MCF 10A (cell line): Measurements from ENCODE around the gene CLPX. TPM values are rescaled to one million over a fixed set of nuclear protein-coding genes. Genes with fewer than 3 reads are reported as not detected.
"Not testable (repeated sequence)": the region's sequence is repeated elsewhere in the genome, so short reads cannot be mapped to it uniquely, and the experiment has no call there.

Experiments used
- BruUV-seq: library from RNA; stranded (reverse); fragments of 400-500 nt; replicated peaks from 2 replicates; lab custom pipeline; 2021; lab: Mats Ljungman, UMichigan
- CTCF ChIA-PET: fragments of 300-600 bp; sonication (Branson Sonifier 250); formaldehyde crosslinking; extraction: SDS; loops from one replicate; lab custom pipeline; 2021; ENCODE audit warnings: antibody characterized with exemption, inconsistent platforms; lab: Yijun Ruan, JAX
- POLR2A ChIA-PET: fragments of 300-600, 350-650 bp; sonication (Branson Sonifier 250); formaldehyde crosslinking; extraction: SDS; loops from one replicate; lab custom pipeline; 2020; ENCODE audit warnings: antibody characterized with exemption, inconsistent platforms; lab: Yijun Ruan, JAX
- DNase-seq: peaks from one replicate; pipeline ENCODE4 v3.0.0-alpha.2; 2018; ENCODE audit not compliant: unreplicated experiment
- H3K27ac Mint-ChIP-seq: one replicate; pipeline ENCODE4 v1.8.0; 2022; ENCODE audit warnings: mild to moderate bottlenecking, low read depth, mixed read lengths; ENCODE audit not compliant: unreplicated experiment
- H3K27me3 Mint-ChIP-seq: one replicate; pipeline ENCODE4 v1.8.0; 2022; ENCODE audit warnings: mixed read lengths; ENCODE audit not compliant: insufficient read depth, unreplicated experiment
- H3K36me3 Mint-ChIP-seq: one replicate; pipeline ENCODE4 v1.8.0; 2022; ENCODE audit warnings: mild to moderate bottlenecking, moderate library complexity, mixed read lengths; ENCODE audit not compliant: insufficient read depth, unreplicated experiment
- H3K4me1 Mint-ChIP-seq: one replicate; pipeline ENCODE4 v1.8.0; 2022; ENCODE audit warnings: mixed read lengths; ENCODE audit not compliant: insufficient read depth, unreplicated experiment
- H3K4me3 Mint-ChIP-seq: one replicate; pipeline ENCODE4 v1.8.0; 2022; ENCODE audit warnings: mild to moderate bottlenecking, moderate library complexity, mixed read lengths; ENCODE audit not compliant: unreplicated experiment
- H3K9me3 Mint-ChIP-seq: one replicate; pipeline ENCODE4 v1.8.0; 2022; ENCODE audit warnings: mixed read lengths; ENCODE audit not compliant: unreplicated experiment
- CTCF ChIP-seq: fragments of 200-600 bp; IDR thresholded peaks from one replicate; pipeline ENCODE4 v1.8.0; 2022; ENCODE audit warnings: antibody characterized with exemption, mild to moderate bottlenecking; ENCODE audit not compliant: unreplicated experiment
- intact Hi-C: fragments of 100-400 bp; cut with micrococcal nuclease; formaldehyde crosslinking; loops from 2 replicates; pipeline ENCODE4 v1.14.1; 2022
- total RNA-seq: library from RNA; stranded (reverse); gene quantifications from 2 replicates; pipeline ENCODE4 v1.2.3, GENCODE V29; 2022

Gene CLPX
- total RNA-seq, 1 experiment from 2014 or later: 48.9 TPM

DNA sequence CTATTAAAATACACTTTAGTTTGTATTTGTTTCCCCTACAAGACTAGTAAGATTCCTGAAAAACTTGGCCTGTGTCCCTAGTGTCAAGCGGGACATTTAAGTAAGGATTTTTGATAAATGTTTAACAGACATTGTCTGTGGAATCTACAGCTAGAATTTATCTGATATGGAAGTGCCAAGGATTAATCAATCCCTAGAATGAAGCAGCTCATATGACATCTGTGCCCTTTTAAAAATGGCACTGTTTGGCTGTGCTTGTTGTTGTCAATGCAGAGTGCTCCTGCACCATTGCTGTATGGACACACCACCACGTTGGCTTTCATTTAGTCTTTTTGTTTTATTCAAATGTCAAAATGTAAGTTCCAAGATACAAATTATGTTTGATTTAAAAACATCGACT lies 37.2 kb downstream of the CLPX start:
- no peak overlapping the region for H3K27ac Mint-ChIP-seq
- no peak overlapping the region for H3K4me3 Mint-ChIP-seq
- intact Hi-C loops: no loop called here
- no peak for TF ChIP-seq CTCF
- POLR2A ChIA-PET: interaction anchor here (0.9 to 1.3 kb wide), 3 partner anchors 14 to 38 kb away, joined by 3 to 4 read pairs (median 3); partner anchors contain the start of genes CLPX and PDCD7
- no peak for DNase-seq
- peaks cover 61% of the 10 kb centered on the region for H3K36me3 Mint-ChIP-seq
- CTCF ChIA-PET: interaction anchor here (1.2 kb wide), 1 partner anchor 14 kb away, joined by 3 read pairs; the partner anchor contains the start of gene PDCD7
- H3K4me1 Mint-ChIP-seq: no peaks in the 10 kb centered on the region
- no peaks in the 10 kb centered on the region for H3K27me3 Mint-ChIP-seq
- H3K9me3 Mint-ChIP-seq: no peaks in the 10 kb centered on the region
- no TSS peak for BruUV-seq

DNA sequence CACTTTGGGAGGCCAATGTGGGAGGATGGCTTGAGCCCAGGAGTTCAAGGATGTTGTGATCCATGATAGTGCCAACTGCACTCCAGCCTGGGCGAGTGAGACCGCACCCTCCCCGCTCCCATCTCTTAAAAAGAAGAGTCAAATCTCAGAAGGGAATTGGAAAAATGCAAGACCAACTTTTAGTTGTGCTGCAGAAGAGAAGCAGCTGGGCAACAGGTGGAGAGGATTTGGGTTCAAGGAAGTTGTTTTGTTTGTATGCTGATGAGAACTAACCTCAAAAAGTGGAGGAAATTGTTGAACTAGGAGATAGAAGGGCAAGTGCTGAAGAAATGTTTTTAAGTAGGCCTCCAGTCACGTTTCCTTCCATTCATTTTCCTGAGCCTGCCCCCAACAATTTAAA lies 38.7 kb downstream of the CLPX start:
- BruUV-seq: no TSS peak
- no peak for TF ChIP-seq CTCF
- CTCF ChIA-PET: no interaction called here
- Mint-ChIP-seq H3K36me3 (peaks cover 46% of the 10 kb centered on the region), H3K27me3 (no peaks in the 10 kb centered on the region), H3K27ac (no peak overlapping the region), H3K4me1 (no peaks in the 10 kb centered on the region), H3K9me3 (no peaks in the 10 kb centered on the region), H3K4me3 (no peak overlapping the region)
- intact Hi-C loops: no loop called here
- POLR2A ChIA-PET: interaction anchor here (0.6 to 1.3 kb wide), 2 partner anchors 39 to 123 kb away, joined by 3 read pairs; partner anchors contain the start of gene CLPX
- DNase-seq: no peak

GRCh38 chr15:65138631-65139030 lies 46.5 kb downstream of the CLPX start:
- CTCF ChIA-PET, H3K9me3 Mint-ChIP-seq, POLR2A ChIA-PET, H3K27me3 Mint-ChIP-seq, H3K4me1 Mint-ChIP-seq, BruUV-seq, intact Hi-C loops, H3K27ac Mint-ChIP-seq, H3K4me3 Mint-ChIP-seq, H3K36me3 Mint-ChIP-seq, DNase-seq: not testable (repeated sequence)

DNA sequence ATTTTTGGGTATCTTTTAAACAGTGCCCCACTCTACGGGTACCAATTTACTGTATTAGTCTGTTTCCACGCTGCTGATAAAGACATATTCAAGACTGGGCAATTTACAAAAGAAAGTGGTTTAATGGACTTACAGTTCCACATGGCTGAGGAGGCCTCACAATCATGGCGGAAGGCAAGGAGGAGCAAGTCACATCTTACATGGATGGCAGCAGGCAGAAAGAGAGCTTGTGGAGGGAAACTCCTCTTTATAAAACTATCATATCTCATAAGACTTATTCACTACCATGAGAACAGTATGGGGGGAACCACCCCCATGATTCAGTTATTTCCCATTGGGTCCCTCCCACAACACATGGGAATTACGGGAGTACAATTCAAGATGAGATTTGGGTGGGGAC lies 47.2 kb downstream of the CLPX start:
- H3K27ac Mint-ChIP-seq, H3K27me3 Mint-ChIP-seq, H3K4me1 Mint-ChIP-seq, intact Hi-C loops, DNase-seq, H3K9me3 Mint-ChIP-seq, POLR2A ChIA-PET, H3K4me3 Mint-ChIP-seq, H3K36me3 Mint-ChIP-seq, BruUV-seq, CTCF ChIA-PET: not testable (repeated sequence)

DNA sequence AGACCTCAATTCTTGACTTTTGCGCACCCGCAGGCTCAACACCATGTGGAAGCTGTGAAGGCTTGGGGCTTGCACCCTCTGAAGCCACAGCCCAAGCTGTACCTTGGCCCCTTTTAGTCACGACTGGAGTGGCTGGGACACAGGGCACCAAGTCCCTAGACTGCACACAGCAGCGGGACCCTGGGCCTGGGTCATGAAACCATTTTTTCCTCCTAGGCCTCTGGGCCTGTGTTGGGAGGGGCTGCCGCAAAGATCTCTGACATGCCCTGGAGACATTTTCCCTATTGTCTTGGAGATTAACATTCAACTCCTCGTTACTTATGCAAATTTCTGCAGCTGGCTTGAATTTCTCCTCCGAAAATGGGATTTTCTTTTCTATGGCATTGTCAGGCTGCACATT lies 48.1 kb downstream of the CLPX start:
- H3K27me3 Mint-ChIP-seq, POLR2A ChIA-PET, BruUV-seq, H3K4me1 Mint-ChIP-seq, H3K9me3 Mint-ChIP-seq, H3K4me3 Mint-ChIP-seq, DNase-seq, CTCF ChIA-PET, H3K27ac Mint-ChIP-seq, intact Hi-C loops, H3K36me3 Mint-ChIP-seq: not testable (repeated sequence)
